ENCODE results near the gene GDI2. TPM values are rescaled to one million over a fixed set of nuclear protein-coding genes. Genes with fewer than 3 reads are reported as not detected.

GDI2 gene
- polyA plus RNA-seq, 1 donor (not counting 4 experiments of a cell fraction or from before 2014, with no cell fraction given): 293 TPM

DNA sequence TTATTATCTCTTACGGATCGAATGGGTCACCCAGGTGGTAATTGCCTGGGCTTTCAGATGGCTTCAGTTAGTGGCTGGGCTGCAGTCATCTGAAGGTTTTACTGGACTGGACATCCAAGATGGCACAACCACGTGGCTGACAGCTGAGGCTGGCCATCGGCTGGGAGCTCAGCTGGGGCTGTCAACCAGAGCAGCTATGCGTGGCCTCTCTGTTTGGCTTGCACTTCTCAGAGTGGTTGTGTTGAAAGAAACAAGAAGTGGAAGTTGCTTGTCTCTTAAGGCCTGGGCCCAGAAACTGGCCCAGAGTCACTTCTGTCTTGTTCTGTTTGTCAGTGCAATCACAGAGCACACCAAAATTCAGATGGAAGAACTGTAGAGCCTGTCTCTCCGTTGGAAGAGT lies 5.7 kb upstream of the GDI2 start:
- H2AFZ ChIP-seq (ENCODE audit: control insufficient read depth, low read length): no peak overlapping the region
- dilution Hi-C loops (cut with MboI; ENCODE audit: extremely low pct_ligation_motif_present, low sequenced_read_pairs): no loop called here

DNA sequence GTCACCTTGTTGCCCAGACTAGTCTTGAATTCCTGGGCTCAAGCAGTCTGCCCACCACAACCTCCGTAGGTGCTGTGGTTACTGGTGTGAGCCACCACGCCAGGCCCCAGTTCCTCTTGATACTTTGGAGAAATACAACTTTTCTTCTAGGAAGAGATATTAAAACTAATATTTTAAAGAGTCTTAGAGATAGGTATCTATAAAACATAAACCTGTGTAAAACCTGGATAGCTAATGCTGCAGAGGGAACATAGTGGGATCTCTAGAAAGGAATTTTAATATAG lies 4.8 kb upstream of the GDI2 start:
- Histone ChIP-seq H3K36me3 (ENCODE audit: control insufficient read depth in 2 of 2, extremely low read depth in 1 of 2, insufficient read depth in 2 of 2, low read length in 2 of 2) (no peaks in the 10 kb centered on the region), H3K4me1 (ENCODE audit: control insufficient read depth, extremely low read depth, insufficient read depth, low read length) (peaks cover 9% of the 10 kb centered on the region), H4K20me1 (ENCODE audit: control insufficient read depth, extremely low read depth, insufficient read depth, low read length) (no peaks in the 10 kb centered on the region), H3K27ac (ENCODE audit: control insufficient read depth, insufficient read depth, low read length) (no peak overlapping the region), H3K9me3 (ENCODE audit: control insufficient read depth, low read depth, low read length) (no peaks in the 10 kb centered on the region), H3K4me2 (ENCODE audit: control insufficient read depth, extremely low read depth, insufficient read depth, low read depth, low read length) (no peak overlapping the region), H3K79me2 (ENCODE audit: control insufficient read depth, insufficient read depth, low read length) (peaks cover 6% of the 10 kb centered on the region), H3K9ac (ENCODE audit: control insufficient read depth, extremely low read depth, insufficient read depth, low read length) (no peak overlapping the region), H3K9me1 (ENCODE audit: control insufficient read depth, extremely low read depth, insufficient read depth, low read length) (no peaks in the 10 kb centered on the region), H2AFZ (ENCODE audit: control insufficient read depth, low read length) (no peak overlapping the region), H3K4me3 (ENCODE audit: control insufficient read depth in 2 of 3, extremely low read depth in 1 of 3, insufficient read depth in 2 of 3, low read depth in 1 of 3, low read length in 3 of 3) (no peak overlapping the region), H3K27me3 (ENCODE audit: control insufficient read depth, extremely low read depth, insufficient read depth, low read length) (no peaks in the 10 kb centered on the region)
- FAIRE-seq (no peak), DNase-seq (ENCODE audit: low read depth, low spot score) (no peak)
- TF ChIP-seq, protein P1, sequence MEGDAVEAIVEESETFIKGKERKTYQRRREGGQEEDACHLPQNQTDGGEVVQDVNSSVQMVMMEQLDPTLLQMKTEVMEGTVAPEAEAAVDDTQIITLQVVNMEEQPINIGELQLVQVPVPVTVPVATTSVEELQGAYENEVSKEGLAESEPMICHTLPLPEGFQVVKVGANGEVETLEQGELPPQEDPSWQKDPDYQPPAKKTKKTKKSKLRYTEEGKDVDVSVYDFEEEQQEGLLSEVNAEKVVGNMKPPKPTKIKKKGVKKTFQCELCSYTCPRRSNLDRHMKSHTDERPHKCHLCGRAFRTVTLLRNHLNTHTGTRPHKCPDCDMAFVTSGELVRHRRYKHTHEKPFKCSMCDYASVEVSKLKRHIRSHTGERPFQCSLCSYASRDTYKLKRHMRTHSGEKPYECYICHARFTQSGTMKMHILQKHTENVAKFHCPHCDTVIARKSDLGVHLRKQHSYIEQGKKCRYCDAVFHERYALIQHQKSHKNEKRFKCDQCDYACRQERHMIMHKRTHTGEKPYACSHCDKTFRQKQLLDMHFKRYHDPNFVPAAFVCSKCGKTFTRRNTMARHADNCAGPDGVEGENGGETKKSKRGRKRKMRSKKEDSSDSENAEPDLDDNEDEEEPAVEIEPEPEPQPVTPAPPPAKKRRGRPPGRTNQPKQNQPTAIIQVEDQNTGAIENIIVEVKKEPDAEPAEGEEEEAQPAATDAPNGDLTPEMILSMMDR (optimal IDR thresholded peaks at IDR 0.05 in 1 of 3, IDR thresholded peaks at IDR 0.05 in 1 of 3, conservative IDR thresholded peaks at IDR 0.05 in 1 of 3; ENCODE audit: extremely low read depth in 1 of 3, insufficient read depth in 2 of 3, low read length in 3 of 3): no peak
- TF ChIP-seq EZH2 (IDR thresholded peaks at IDR 0.05; ENCODE audit: low read length): no peak
- dilution Hi-C loops (cut with MboI; ENCODE audit: extremely low pct_ligation_motif_present, low sequenced_read_pairs): no loop called here

More for the DNA sequence above, 5.7 kb upstream of the GDI2 start:
- no peaks in the 10 kb centered on the region for H3K27me3 ChIP-seq (ENCODE audit: control insufficient read depth, extremely low read depth, insufficient read depth, low read length)
- no peak for FAIRE-seq
- DNase-seq (ENCODE audit: low read depth, low spot score): no peak
- H3K4me3 ChIP-seq (ENCODE audit: control insufficient read depth in 2 of 3, extremely low read depth in 1 of 3, insufficient read depth in 2 of 3, low read depth in 1 of 3, low read length in 3 of 3): no peak overlapping the region
- H3K9me3 ChIP-seq (ENCODE audit: control insufficient read depth, low read depth, low read length): no peaks in the 10 kb centered on the region
- no peak overlapping the region for H3K27ac ChIP-seq (ENCODE audit: control insufficient read depth, insufficient read depth, low read length)
- no peaks in the 10 kb centered on the region for H4K20me1 ChIP-seq (ENCODE audit: control insufficient read depth, extremely low read depth, insufficient read depth, low read length)
- H3K4me2 ChIP-seq (ENCODE audit: control insufficient read depth, extremely low read depth, insufficient read depth, low read depth, low read length): no peak overlapping the region
- H3K4me1 ChIP-seq (ENCODE audit: control insufficient read depth, extremely low read depth, insufficient read depth, low read length): peaks cover 8% of the 10 kb centered on the region
- TF ChIP-seq, protein P1 (optimal IDR thresholded peaks at IDR 0.05 in 1 of 3, IDR thresholded peaks at IDR 0.05 in 1 of 3, conservative IDR thresholded peaks at IDR 0.05 in 1 of 3; ENCODE audit: extremely low read depth in 1 of 3, insufficient read depth in 2 of 3, low read length in 3 of 3): no peak
- no peak for TF ChIP-seq EZH2 (IDR thresholded peaks at IDR 0.05; ENCODE audit: low read length)
- H3K9me1 ChIP-seq (ENCODE audit: control insufficient read depth, extremely low read depth, insufficient read depth, low read length): no peaks in the 10 kb centered on the region
- H3K36me3 ChIP-seq (ENCODE audit: control insufficient read depth in 2 of 2, extremely low read depth in 1 of 2, insufficient read depth in 2 of 2, low read length in 2 of 2): no peaks in the 10 kb centered on the region
- H3K9ac ChIP-seq (ENCODE audit: control insufficient read depth, extremely low read depth, insufficient read depth, low read length): no peak overlapping the region
- H3K79me2 ChIP-seq (ENCODE audit: control insufficient read depth, insufficient read depth, low read length): peaks cover 4% of the 10 kb centered on the region

Data from keratinocyte (primary cell).